ENCODE data around the gene BCL2.
A peak's percentile ranks its signal among the peaks of the same experiment; 100 is the strongest.

The BCL2 gene

DNA sequence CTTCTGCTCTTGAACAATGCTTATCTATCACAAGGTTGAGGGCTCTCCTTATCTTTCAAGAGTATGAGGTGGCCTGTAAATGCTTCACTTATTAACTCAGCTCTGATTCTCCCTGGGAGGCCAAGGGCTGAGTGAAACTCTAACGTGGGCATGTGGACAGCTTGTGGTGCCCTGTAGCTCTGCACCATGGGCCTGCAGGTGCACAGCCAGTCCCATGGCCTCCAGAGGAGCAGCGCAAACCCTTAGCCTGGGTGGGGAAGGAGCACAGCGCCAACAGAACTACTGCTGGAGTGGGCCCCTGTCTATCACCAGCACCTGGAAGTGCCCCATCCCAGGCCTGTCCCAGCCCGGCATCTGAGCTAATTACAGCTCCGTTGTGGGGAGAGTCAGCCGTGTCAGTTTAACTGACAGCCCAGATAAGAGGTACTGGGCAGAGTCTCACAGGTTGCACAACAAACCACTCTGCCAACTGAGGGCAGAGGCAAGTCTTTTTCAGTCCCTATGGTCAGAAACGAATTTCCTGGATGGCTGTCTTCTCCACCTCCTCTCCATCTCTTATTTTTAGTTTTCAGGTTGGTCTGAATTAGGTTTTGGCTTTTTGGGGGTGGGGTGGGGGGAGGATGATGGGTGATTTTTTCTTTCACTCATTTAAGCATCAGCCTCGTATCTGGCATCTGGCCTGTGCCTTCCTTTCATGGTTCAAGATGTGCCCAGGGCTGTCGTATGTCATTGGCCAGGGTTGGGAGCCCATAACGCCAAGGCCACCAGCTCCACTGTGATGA is 219.5 kb downstream of the BCL2 start:
- no peaks in the 10 kb centered on the region for H3K27me3 ChIP-seq (ENCODE audit: insufficient read depth, low read length, poor library complexity)
- no peaks in the 10 kb centered on the region for H3K36me3 ChIP-seq (ENCODE audit: insufficient read depth, low read length)
- H3K4me3 ChIP-seq (ENCODE audit: low read depth in 1 of 2, low read length in 2 of 2) = peak overlapping the region in 1 of 2 experiments; percentile 21; a peak in 1 of 4 replicates
- H4K20me1 ChIP-seq (ENCODE audit: insufficient read depth, low read length) = no peaks in the 10 kb centered on the region
- no peaks in the 10 kb centered on the region for H3K9me3 ChIP-seq (ENCODE audit: insufficient read depth, low read length, severe bottlenecking)
- ATAC-seq (ENCODE audit: insufficient read depth, low read depth) (peak; percentile 69), DNase-seq (peak; percentile 93)
- peak overlapping the region; percentile 64 for H3K9ac ChIP-seq (ENCODE audit: low read depth, low read length)
- no peak overlapping the region; the same call in 1 of the 2 replicates for H2AFZ ChIP-seq (ENCODE audit: low read depth, low read length)
- peaks cover 78% of the 10 kb centered on the region for H3K4me1 ChIP-seq (ENCODE audit: insufficient read depth, low read length)
- no peaks in the 10 kb centered on the region for H3K79me2 ChIP-seq (ENCODE audit: insufficient read depth, low read length)
- peak overlapping the region; percentile 95 for H3K27ac ChIP-seq (ENCODE audit: low read length)
- H3K4me2 ChIP-seq (ENCODE audit: insufficient read depth, low read length) = peak overlapping the region; percentile 66
- TF ChIP-seq, protein P1, sequence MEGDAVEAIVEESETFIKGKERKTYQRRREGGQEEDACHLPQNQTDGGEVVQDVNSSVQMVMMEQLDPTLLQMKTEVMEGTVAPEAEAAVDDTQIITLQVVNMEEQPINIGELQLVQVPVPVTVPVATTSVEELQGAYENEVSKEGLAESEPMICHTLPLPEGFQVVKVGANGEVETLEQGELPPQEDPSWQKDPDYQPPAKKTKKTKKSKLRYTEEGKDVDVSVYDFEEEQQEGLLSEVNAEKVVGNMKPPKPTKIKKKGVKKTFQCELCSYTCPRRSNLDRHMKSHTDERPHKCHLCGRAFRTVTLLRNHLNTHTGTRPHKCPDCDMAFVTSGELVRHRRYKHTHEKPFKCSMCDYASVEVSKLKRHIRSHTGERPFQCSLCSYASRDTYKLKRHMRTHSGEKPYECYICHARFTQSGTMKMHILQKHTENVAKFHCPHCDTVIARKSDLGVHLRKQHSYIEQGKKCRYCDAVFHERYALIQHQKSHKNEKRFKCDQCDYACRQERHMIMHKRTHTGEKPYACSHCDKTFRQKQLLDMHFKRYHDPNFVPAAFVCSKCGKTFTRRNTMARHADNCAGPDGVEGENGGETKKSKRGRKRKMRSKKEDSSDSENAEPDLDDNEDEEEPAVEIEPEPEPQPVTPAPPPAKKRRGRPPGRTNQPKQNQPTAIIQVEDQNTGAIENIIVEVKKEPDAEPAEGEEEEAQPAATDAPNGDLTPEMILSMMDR (IDR thresholded peaks at IDR 0.05; ENCODE audit: borderline replicate concordance, extremely low read depth, low read length, poor library complexity, severe bottlenecking) = peak; percentile 48
- no peak for TF ChIP-seq EZH2 (IDR thresholded peaks at IDR 0.05; ENCODE audit: borderline replicate concordance, low read depth, low read length, severe bottlenecking)

DNA sequence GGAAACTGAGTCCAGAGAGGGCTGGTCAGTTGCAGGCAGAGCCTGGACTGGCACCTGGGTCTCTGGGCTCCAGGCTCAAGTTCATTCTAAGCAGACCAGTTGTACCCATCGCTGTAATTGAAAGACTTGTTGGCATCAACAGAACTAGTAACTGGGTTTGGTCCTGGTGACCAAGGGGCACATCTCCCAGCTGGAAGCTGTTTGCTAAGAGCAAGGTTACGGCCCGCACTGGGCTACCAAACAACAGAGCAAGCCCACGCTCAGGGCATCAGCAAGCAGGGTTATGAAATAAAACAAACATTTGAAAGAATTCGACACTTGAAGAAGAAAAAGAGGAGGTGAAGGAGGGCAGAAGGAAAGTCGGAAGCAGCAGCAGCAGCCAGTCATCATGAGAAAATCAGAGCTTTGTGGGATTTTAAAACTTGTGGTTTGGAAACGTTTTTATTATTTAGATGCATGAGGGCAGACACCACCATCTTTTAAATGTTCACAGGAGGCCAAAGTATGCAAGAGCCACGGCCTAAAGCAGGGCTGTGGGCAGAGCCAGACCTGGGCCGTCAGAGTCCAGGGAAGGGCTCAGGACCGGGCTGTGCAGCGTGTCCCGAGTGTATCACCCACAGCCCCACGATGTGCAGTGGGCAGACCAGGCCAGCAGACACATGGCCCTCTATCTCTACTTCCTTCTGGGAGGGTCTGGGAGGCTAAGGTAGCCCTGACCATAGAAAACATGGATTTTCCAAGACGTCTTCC is 220.3 kb downstream of the BCL2 start:
- TF ChIP-seq, protein P1 (IDR thresholded peaks at IDR 0.05; ENCODE audit: borderline replicate concordance, extremely low read depth, low read length, poor library complexity, severe bottlenecking) = no peak
- TF ChIP-seq EZH2 (IDR thresholded peaks at IDR 0.05; ENCODE audit: borderline replicate concordance, low read depth, low read length, severe bottlenecking) = no peak
- Histone ChIP-seq H3K79me2 (ENCODE audit: insufficient read depth, low read length) (no peaks in the 10 kb centered on the region), H3K27ac (ENCODE audit: low read length) (peak overlapping the region; percentile 95), H3K9ac (ENCODE audit: low read depth, low read length) (peak overlapping the region; percentile 64), H3K9me3 (ENCODE audit: insufficient read depth, low read length, severe bottlenecking) (no peaks in the 10 kb centered on the region), H3K36me3 (ENCODE audit: insufficient read depth, low read length) (no peaks in the 10 kb centered on the region), H3K4me1 (ENCODE audit: insufficient read depth, low read length) (peaks cover 78% of the 10 kb centered on the region), H3K4me2 (ENCODE audit: insufficient read depth, low read length) (peak overlapping the region; percentile 66), H3K27me3 (ENCODE audit: insufficient read depth, low read length, poor library complexity) (no peaks in the 10 kb centered on the region), H4K20me1 (ENCODE audit: insufficient read depth, low read length) (no peaks in the 10 kb centered on the region), H3K4me3 (ENCODE audit: low read depth in 1 of 2, low read length in 2 of 2) (peak overlapping the region in 1 of 2 experiments; percentile 43; a peak in 1 of 4 replicates), H2AFZ (ENCODE audit: low read depth, low read length) (no peak overlapping the region; the same call in 1 of the 2 replicates)
- ATAC-seq (ENCODE audit: insufficient read depth, low read depth) = peak; percentile 1; the same call in 1 of the 3 replicates
- DNase-seq = peak; percentile 59

GRCh38 chr18:63098018-63098981 is 221.3 kb downstream of the BCL2 start:
- no peaks in the 10 kb centered on the region for H3K36me3 ChIP-seq (ENCODE audit: insufficient read depth, low read length)
- H4K20me1 ChIP-seq (ENCODE audit: insufficient read depth, low read length) = no peaks in the 10 kb centered on the region
- no peak for TF ChIP-seq EZH2 (IDR thresholded peaks at IDR 0.05; ENCODE audit: borderline replicate concordance, low read depth, low read length, severe bottlenecking)
- TF ChIP-seq, protein P1 (IDR thresholded peaks at IDR 0.05; ENCODE audit: borderline replicate concordance, extremely low read depth, low read length, poor library complexity, severe bottlenecking) = no peak
- peak overlapping the region; percentile 64 for H3K9ac ChIP-seq (ENCODE audit: low read depth, low read length)
- ATAC-seq (ENCODE audit: insufficient read depth, low read depth) (peak; percentile 64), DNase-seq (peak; percentile 94)
- H3K4me1 ChIP-seq (ENCODE audit: insufficient read depth, low read length) = peaks cover 85% of the 10 kb centered on the region
- H3K9me3 ChIP-seq (ENCODE audit: insufficient read depth, low read length, severe bottlenecking) = no peaks in the 10 kb centered on the region
- H2AFZ ChIP-seq (ENCODE audit: low read depth, low read length) = peak overlapping the region; percentile 55
- H3K4me3 ChIP-seq (ENCODE audit: low read depth in 1 of 2, low read length in 2 of 2) = peak overlapping the region in 1 of 2 experiments; percentile 43; a peak in 2 of 4 replicates
- peak overlapping the region; percentile 66 for H3K4me2 ChIP-seq (ENCODE audit: insufficient read depth, low read length)
- peak overlapping the region; percentile 95 for H3K27ac ChIP-seq (ENCODE audit: low read length)
- no peaks in the 10 kb centered on the region for H3K27me3 ChIP-seq (ENCODE audit: insufficient read depth, low read length, poor library complexity)
- no peaks in the 10 kb centered on the region for H3K79me2 ChIP-seq (ENCODE audit: insufficient read depth, low read length)
